ENCODE measurements around the gene S1PR4.
A peak's percentile ranks its signal among the peaks of the same experiment; 100 is the strongest.

Gene S1PR4

GRCh38 chr19:3224346-3225168 is 46.0 kb downstream of the S1PR4 start, which contains the start of gene CELF5:
Gene CELF5, plus strand, starts transcription at chr19:3224661. Its CDS starts 79 bp downstream, at chr19:3224740.
- peak in 4 of 5 donors; percentile 40 to 67 (median 49) for DNase-seq

GRCh38 chr19:3225169-3225485 is 46.6 kb downstream of the S1PR4 start:
- no peak for DNase-seq

GRCh38 chr19:3225677-3226093 is 47.1 kb downstream of the S1PR4 start:
- DNase-seq, result no peak

GRCh38 chr19:3227054-3227626 is 48.6 kb downstream of the S1PR4 start:
- DNase-seq, result no peak

- no peak for DNase-seq
Observed at GRCh38 chr19:3229346-3229743, 50.8 kb downstream of the S1PR4 start.

All from T-helper 1 cell (primary cell).